ENCODE results near the gene RELT. TPM values are rescaled to one million over a fixed set of nuclear protein-coding genes. Genes with fewer than 3 reads are reported as not detected.

The RELT gene
- total and polyA plus RNA-seq, 2 of the 13 experiments (the other 11 are each of a cell fraction or from before 2014, with no cell fraction given), result 2.5 to 4.7 TPM

DNA sequence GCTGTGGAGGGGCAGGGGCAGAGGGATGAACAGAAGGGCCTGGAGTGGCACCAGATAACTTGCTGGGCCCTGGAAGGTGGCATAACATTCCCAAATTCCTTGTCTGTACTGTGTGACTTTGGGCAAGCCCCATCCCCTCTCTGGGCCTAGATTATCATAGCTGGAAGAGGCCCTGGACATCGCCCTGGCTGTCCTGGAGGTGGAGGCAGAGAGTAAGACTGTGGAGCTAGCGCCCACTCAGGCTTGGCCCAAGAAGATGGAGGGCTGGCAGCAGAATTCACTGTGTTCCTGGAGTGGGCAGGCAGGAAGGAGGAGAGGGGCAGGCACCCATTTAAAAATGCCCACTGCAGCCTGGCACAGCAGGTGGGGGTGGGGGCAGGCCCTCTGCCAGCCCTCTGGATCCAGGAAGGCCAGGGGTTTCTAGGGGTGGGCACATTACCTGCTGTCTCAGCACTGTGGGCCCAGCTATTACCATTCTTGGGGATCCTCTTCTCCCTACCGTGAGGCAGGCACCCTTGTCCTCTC lies 45.6 kb upstream of the RELT start:
- no TSS peak for BruUV-seq (replicated peaks)
- Histone ChIP-seq H3K9me3 (ENCODE audit: low read length) (no peaks in the 10 kb centered on the region), H3K27me3 (ENCODE audit: control insufficient read depth in 1 of 2, insufficient read depth in 2 of 2, low read length in 2 of 2) (no peaks in the 10 kb centered on the region), H3K9ac (ENCODE audit: insufficient read depth, low read depth, low read length) (peak overlapping the region; percentile 77), H3K4me2 (ENCODE audit: low read depth, low read length) (peak overlapping the region; percentile 95), H3K36me3 (replicated peaks in 1 of 2; ENCODE audit: control insufficient read depth in 1 of 2, insufficient read depth in 2 of 2, low read length in 2 of 2) (peaks cover 3 to 8% of the 10 kb centered on the region in 2 experiments; a peak in 3 of 5 replicates), H3K79me2 (ENCODE audit: insufficient read depth, low read length) (peaks cover 40% of the 10 kb centered on the region), H3K4me1 (ENCODE audit: insufficient read depth, low read length) (peaks cover 96% of the 10 kb centered on the region), H2AFZ (ENCODE audit: low read length) (no peak overlapping the region), H4K20me1 (ENCODE audit: insufficient read depth, low read length) (peaks cover 8% of the 10 kb centered on the region), H3K27ac (ENCODE audit: extremely low read length, insufficient read depth, low read length) (peak overlapping the region; percentile 98), H3K4me3 (replicated peaks in 1 of 3; ENCODE audit: insufficient read depth in 1 of 3, low read depth in 2 of 3, low read length in 3 of 3) (peak overlapping the region; percentile 11 to 63 (median 40); a peak in 3 of 6 replicates)
- WGBS (ENCODE audit: low lambda C conversion rate), result 29% methylated on average over 1 of the region's 3 CpGs
- ChIA-PET POLR2A (interaction anchor here (1.0 to 10.1 kb wide), 5 partner anchors 8 to 23 kb away, joined by 3 to 205 read pairs (median 4); partner anchors contain the start of gene ARHGEF17), CTCF (ENCODE audit: low intra/inter-chr PET ratio, low total read pairs) (interaction anchor here (2.3 kb wide), 1 partner anchor 23 kb away, joined by 8 read pairs; the partner anchor contains the start of gene ARHGEF17)
- in situ Hi-C loops (cut with HindIII; ENCODE audit: extremely low pct_ligation_motif_present, low pct_unique_long_range_greater_than_20kb), result no loop called here
- intact Hi-C loops (cut with micrococcal nuclease; ENCODE audit: unreplicated experiment), result loop anchor here (1.0 kb wide), 1 partner anchor 23 kb away; no protein-coding TSS in a partner anchor
- FAIRE-seq (peak; percentile 23), ATAC-seq (peak; percentile 53), DNase-seq (ENCODE audit: low spot score) (peak; percentile 48)
- peak; percentile 88 for TF ChIP-seq ZFP36 (IDR thresholded peaks at IDR 0.05; ENCODE audit: borderline replicate concordance, low read depth, low read length, partially characterized antibody)
- TF ChIP-seq ZNF687 (CRISPR knock-in tag; IDR thresholded peaks at IDR 0.05), result peak; percentile 73
- no peak for TF ChIP-seq ATF7 (IDR thresholded peaks at IDR 0.05)
- TF ChIP-seq ATF7 (CRISPR knock-in tag; IDR thresholded peaks at IDR 0.05), result no peak
- TF ChIP-seq ZNF883 (CRISPR knock-in tag; IDR thresholded peaks at IDR 0.05; ENCODE audit: not compliant biosample characterization), result peak; percentile 17
- TF ChIP-seq KDM5A (IDR thresholded peaks at IDR 0.05; ENCODE audit: borderline replicate concordance, low read length), result 0 out of 2 replicates have a peak, but pooled peaks have one; percentile 17
- 0 out of 2 replicates have a peak, but pooled peaks have one; percentile 4 for TF ChIP-seq TGIF2 (CRISPR knock-in tag; IDR thresholded peaks at IDR 0.05)
- peak; percentile 76; the same call in 1 of the 2 replicates for TF ChIP-seq KDM1A (CRISPR knock-in tag; IDR thresholded peaks at IDR 0.05)
- no peak for TF ChIP-seq ZNF703 (CRISPR knock-in tag; IDR thresholded peaks at IDR 0.05; ENCODE audit: borderline replicate concordance)
- peak; percentile 8; the same call in 1 of the 2 replicates for TF ChIP-seq ZFX (CRISPR knock-in tag; IDR thresholded peaks at IDR 0.05; ENCODE audit: low read depth)
- TF ChIP-seq RAD21 (CRISPR knock-in tag; IDR thresholded peaks at IDR 0.05), result 0 out of 2 replicates have a peak, but pooled peaks have one; percentile 32
- peak; percentile 97 for TF ChIP-seq ZMYM3 (CRISPR knock-in tag; IDR thresholded peaks at IDR 0.05)
- no peak for TF ChIP-seq NCOA1 (CRISPR knock-in tag; IDR thresholded peaks at IDR 0.05)
- TF ChIP-seq, protein P1, sequence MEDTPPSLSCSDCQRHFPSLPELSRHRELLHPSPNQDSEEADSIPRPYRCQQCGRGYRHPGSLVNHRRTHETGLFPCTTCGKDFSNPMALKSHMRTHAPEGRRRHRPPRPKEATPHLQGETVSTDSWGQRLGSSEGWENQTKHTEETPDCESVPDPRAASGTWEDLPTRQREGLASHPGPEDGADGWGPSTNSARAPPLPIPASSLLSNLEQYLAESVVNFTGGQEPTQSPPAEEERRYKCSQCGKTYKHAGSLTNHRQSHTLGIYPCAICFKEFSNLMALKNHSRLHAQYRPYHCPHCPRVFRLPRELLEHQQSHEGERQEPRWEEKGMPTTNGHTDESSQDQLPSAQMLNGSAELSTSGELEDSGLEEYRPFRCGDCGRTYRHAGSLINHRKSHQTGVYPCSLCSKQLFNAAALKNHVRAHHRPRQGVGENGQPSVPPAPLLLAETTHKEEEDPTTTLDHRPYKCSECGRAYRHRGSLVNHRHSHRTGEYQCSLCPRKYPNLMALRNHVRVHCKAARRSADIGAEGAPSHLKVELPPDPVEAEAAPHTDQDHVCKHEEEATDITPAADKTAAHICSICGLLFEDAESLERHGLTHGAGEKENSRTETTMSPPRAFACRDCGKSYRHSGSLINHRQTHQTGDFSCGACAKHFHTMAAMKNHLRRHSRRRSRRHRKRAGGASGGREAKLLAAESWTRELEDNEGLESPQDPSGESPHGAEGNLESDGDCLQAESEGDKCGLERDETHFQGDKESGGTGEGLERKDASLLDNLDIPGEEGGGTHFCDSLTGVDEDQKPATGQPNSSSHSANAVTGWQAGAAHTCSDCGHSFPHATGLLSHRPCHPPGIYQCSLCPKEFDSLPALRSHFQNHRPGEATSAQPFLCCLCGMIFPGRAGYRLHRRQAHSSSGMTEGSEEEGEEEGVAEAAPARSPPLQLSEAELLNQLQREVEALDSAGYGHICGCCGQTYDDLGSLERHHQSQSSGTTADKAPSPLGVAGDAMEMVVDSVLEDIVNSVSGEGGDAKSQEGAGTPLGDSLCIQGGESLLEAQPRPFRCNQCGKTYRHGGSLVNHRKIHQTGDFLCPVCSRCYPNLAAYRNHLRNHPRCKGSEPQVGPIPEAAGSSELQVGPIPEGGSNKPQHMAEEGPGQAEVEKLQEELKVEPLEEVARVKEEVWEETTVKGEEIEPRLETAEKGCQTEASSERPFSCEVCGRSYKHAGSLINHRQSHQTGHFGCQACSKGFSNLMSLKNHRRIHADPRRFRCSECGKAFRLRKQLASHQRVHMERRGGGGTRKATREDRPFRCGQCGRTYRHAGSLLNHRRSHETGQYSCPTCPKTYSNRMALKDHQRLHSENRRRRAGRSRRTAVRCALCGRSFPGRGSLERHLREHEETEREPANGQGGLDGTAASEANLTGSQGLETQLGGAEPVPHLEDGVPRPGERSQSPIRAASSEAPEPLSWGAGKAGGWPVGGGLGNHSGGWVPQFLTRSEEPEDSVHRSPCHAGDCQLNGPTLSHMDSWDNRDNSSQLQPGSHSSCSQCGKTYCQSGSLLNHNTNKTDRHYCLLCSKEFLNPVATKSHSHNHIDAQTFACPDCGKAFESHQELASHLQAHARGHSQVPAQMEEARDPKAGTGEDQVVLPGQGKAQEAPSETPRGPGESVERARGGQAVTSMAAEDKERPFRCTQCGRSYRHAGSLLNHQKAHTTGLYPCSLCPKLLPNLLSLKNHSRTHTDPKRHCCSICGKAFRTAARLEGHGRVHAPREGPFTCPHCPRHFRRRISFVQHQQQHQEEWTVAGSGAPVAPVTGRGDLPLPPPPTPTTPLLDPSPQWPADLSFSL (CRISPR knock-in tag; IDR thresholded peaks at IDR 0.05), result no peak
